Measurements from ENCODE around the gene IRF3. TPM values are rescaled to one million over a fixed set of nuclear protein-coding genes. Genes with fewer than 3 reads are reported as not detected.

Gene IRF3
- total RNA-seq, 1 donor from 2014 or later = 110 TPM

- Mint-ChIP-seq H3K36me3 (ENCODE audit: insufficient read depth) (peaks cover 5% of the 10 kb centered on the region), H3K27me3 (no peaks in the 10 kb centered on the region), H3K27ac (peak overlapping the region; percentile 97), H3K9me3 (ENCODE audit: low read depth) (no peaks in the 10 kb centered on the region), H3K4me1 (ENCODE audit: low read depth) (peaks cover 23% of the 10 kb centered on the region), H3K4me3 (ENCODE audit: low read depth) (peak overlapping the region; percentile 95)
- DNase-seq (ENCODE audit: low spot score, unreplicated experiment) = no peak
- TF ChIP-seq CTCF (IDR thresholded peaks at IDR 0.05; ENCODE audit: unreplicated experiment) = peak; percentile 25
Observed at GRCh38 chr19:49666120-49666444, 425 bp upstream of the IRF3 start.

- Mint-ChIP-seq H3K4me1 (ENCODE audit: low read depth) (peaks cover 23% of the 10 kb centered on the region), H3K27me3 (no peaks in the 10 kb centered on the region), H3K9me3 (ENCODE audit: low read depth) (no peaks in the 10 kb centered on the region), H3K27ac (peak overlapping the region; percentile 97), H3K36me3 (ENCODE audit: insufficient read depth) (peaks cover 9% of the 10 kb centered on the region), H3K4me3 (ENCODE audit: low read depth) (peak overlapping the region; percentile 95)
- TF ChIP-seq CTCF (IDR thresholded peaks at IDR 0.05; ENCODE audit: unreplicated experiment) = no peak
- no peak for DNase-seq (ENCODE audit: low spot score, unreplicated experiment)
Observed at GRCh38 chr19:49665036-49665350, 664 bp downstream of the IRF3 start.

DNA sequence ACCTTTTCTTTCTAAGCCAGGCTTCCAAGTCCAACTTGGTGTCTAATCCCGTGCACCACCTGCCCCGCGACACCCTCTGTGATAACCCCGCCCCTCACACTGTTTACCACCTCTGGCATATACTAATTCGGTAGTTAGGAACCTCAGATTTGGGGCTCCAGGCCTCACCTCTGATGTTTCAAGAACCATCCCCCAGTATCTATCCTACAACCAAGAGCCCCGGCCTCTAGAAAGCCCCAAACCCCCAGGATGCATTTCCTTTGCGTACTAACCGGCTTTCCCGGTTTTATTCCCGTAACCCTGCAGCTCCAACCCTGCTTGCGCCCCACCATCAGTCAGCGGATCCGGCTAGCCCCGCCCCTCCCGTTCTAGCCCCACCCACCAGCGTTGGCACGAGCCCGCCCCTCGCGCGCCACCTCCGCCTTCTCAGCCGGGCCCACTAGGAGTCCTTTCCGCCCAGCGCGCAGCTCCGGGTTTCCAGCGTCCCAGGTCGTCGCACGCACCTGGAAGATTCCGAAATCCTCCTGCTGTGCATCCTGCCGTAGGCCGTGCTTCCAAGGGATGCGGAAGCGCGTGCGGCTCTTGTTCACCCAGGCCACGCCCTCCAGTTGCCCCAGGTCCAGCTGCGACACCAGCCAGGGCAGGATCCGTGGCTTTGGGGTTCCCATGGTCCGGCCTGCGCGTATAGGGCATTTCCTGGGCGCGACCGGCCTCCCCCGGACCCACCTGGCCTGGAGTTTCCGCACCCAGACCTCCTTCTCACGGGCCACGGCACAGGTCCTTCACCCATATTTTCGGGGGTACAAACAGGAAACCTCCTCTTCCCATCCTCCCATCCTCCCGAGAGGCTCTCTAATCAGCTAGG, 1.3 kb downstream of the IRF3 start:
- Mint-ChIP-seq H3K27me3 (no peaks in the 10 kb centered on the region), H3K9me3 (ENCODE audit: low read depth) (no peaks in the 10 kb centered on the region), H3K36me3 (ENCODE audit: insufficient read depth) (peaks cover 7% of the 10 kb centered on the region), H3K4me1 (ENCODE audit: low read depth) (peaks cover 23% of the 10 kb centered on the region), H3K4me3 (ENCODE audit: low read depth) (peak overlapping the region; percentile 95), H3K27ac (peak overlapping the region; percentile 97)
- peak; percentile 19 for TF ChIP-seq CTCF (IDR thresholded peaks at IDR 0.05; ENCODE audit: unreplicated experiment)
- DNase-seq (ENCODE audit: low spot score, unreplicated experiment) = peak; percentile 86

- H3K27me3 Mint-ChIP-seq = no peaks in the 10 kb centered on the region
- H3K36me3 Mint-ChIP-seq (ENCODE audit: insufficient read depth) = peaks cover 10% of the 10 kb centered on the region
- no peak for TF ChIP-seq CTCF (IDR thresholded peaks at IDR 0.05; ENCODE audit: unreplicated experiment)
- no peak for DNase-seq (ENCODE audit: low spot score, unreplicated experiment)
- no peaks in the 10 kb centered on the region for H3K9me3 Mint-ChIP-seq (ENCODE audit: low read depth)
- H3K4me1 Mint-ChIP-seq (ENCODE audit: low read depth) = peaks cover 23% of the 10 kb centered on the region
- no peak overlapping the region for H3K4me3 Mint-ChIP-seq (ENCODE audit: low read depth)
- no peak overlapping the region for H3K27ac Mint-ChIP-seq
Observed at GRCh38 chr19:49663224-49663623, 2.4 kb downstream of the IRF3 start.

- no peak for TF ChIP-seq CTCF (IDR thresholded peaks at IDR 0.05; ENCODE audit: unreplicated experiment)
- Mint-ChIP-seq H3K27ac (no peak overlapping the region), H3K4me3 (ENCODE audit: low read depth) (no peak overlapping the region), H3K27me3 (no peaks in the 10 kb centered on the region), H3K9me3 (ENCODE audit: low read depth) (no peaks in the 10 kb centered on the region), H3K36me3 (ENCODE audit: insufficient read depth) (peaks cover 13% of the 10 kb centered on the region), H3K4me1 (ENCODE audit: low read depth) (peaks cover 19% of the 10 kb centered on the region)
- DNase-seq (ENCODE audit: low spot score, unreplicated experiment) = no peak
Observed at GRCh38 chr19:49662011-49662410, 3.6 kb downstream of the IRF3 start.
